Neural crest cell (in vitro differentiated cells): Measurements from ENCODE around the gene PHYHD1. TPM values are rescaled to one million over a fixed set of nuclear protein-coding genes. Genes with fewer than 3 reads are reported as not detected.
A peak's percentile ranks its signal among the peaks of the same experiment; 100 is the strongest.

ENCODE experiments used
- DNase-seq: peaks from one replicate; pipeline ENCODE4 v3.0.0; 2021; ENCODE audit warnings: low read depth, mixed read lengths, low spot score
- H3K27ac Mint-ChIP-seq: one replicate; pipeline ENCODE4 v1.8.0; 2021; ENCODE audit warnings: mild to moderate bottlenecking, mixed read lengths; ENCODE audit not compliant: unreplicated experiment
- H3K27me3 Mint-ChIP-seq: 2 replicates; pipeline ENCODE4 v1.8.0; 2021; ENCODE audit warnings: low read depth, mild to moderate bottlenecking, mixed read lengths
- H3K36me3 Mint-ChIP-seq: 2 replicates; pipeline ENCODE4 v1.8.0; 2021; ENCODE audit warnings: low read depth, mild to moderate bottlenecking, mixed read lengths
- H3K4me1 Mint-ChIP-seq: 2 replicates; pipeline ENCODE4 v1.8.0; 2021; ENCODE audit warnings: mixed read lengths
- H3K4me3 Mint-ChIP-seq: one replicate; pipeline ENCODE4 v1.8.0; 2021; ENCODE audit warnings: mild to moderate bottlenecking, mixed read lengths
- H3K9me3 Mint-ChIP-seq: 2 replicates; pipeline ENCODE4 v1.8.0; 2021; ENCODE audit warnings: mixed read lengths
- CTCF ChIP-seq: fragments of 200-600 bp; sonication (generic); conservative IDR thresholded peaks from 2 replicates; pipeline ENCODE4 v1.5.0; 2021; ENCODE audit warnings: antibody characterized with exemption, mild to moderate bottlenecking
- total RNA-seq: library from RNA; stranded (reverse); gene quantifications from 2 replicates; pipeline ENCODE4 v1.2.1, GENCODE V29; 2021

Gene PHYHD1
- total RNA-seq, 1 donor from 2014 or later: 5.0 TPM

- Mint-ChIP-seq H3K4me3 (no peak overlapping the region), H3K27ac (no peak overlapping the region), H3K27me3 (no peaks in the 10 kb centered on the region), H3K4me1 (no peaks in the 10 kb centered on the region), H3K9me3 (no peaks in the 10 kb centered on the region), H3K36me3 (peaks cover 29% of the 10 kb centered on the region)
- no peak for DNase-seq
- TF ChIP-seq CTCF: no peak
These were observed 58.3 kb downstream of the PHYHD1 start for GRCh38 chr9:128979111-128979510.

- Mint-ChIP-seq H3K27me3 (no peaks in the 10 kb centered on the region), H3K36me3 (peaks cover 32% of the 10 kb centered on the region), H3K4me1 (no peaks in the 10 kb centered on the region), H3K4me3 (no peak overlapping the region), H3K27ac (no peak overlapping the region), H3K9me3 (no peaks in the 10 kb centered on the region)
- TF ChIP-seq CTCF: no peak
- no peak for DNase-seq
These were observed 62.8 kb downstream of the PHYHD1 start for GRCh38 chr9:128983536-128983935.

- no peak for DNase-seq
These were observed 65.9 kb downstream of the PHYHD1 start for GRCh38 chr9:128986671-128987070.

GRCh38 chr9:128987805-128988204, 67.0 kb downstream of the PHYHD1 start:
- Mint-ChIP-seq H3K27ac (no peak overlapping the region), H3K36me3 (peaks cover 23% of the 10 kb centered on the region), H3K27me3 (no peaks in the 10 kb centered on the region), H3K9me3 (no peaks in the 10 kb centered on the region), H3K4me3 (no peak overlapping the region), H3K4me1 (no peaks in the 10 kb centered on the region)
- TF ChIP-seq CTCF: no peak
- no peak for DNase-seq

More at GRCh38 chr9:128986671-128987070, 65.9 kb downstream of the PHYHD1 start:
- Mint-ChIP-seq H3K27me3 (no peaks in the 10 kb centered on the region), H3K27ac (peak overlapping the region; percentile 14), H3K9me3 (no peaks in the 10 kb centered on the region), H3K4me1 (no peaks in the 10 kb centered on the region), H3K36me3 (peaks cover 29% of the 10 kb centered on the region), H3K4me3 (no peak overlapping the region)
- no peak for TF ChIP-seq CTCF

Other genes with a start within 250 kb of the PHYHD1 start
- 891 and 930 TPM in 2 replicates for gene SET, start 231.8 kb upstream of the PHYHD1 start, total RNA-seq
- gene PKN3, start 218.5 kb upstream of the PHYHD1 start, total RNA-seq: 28.0 and 30.0 TPM in 2 replicates
- 15.1 and 15.7 TPM in 2 replicates for gene ZDHHC12, start 196.9 kb upstream of the PHYHD1 start, total RNA-seq
- gene ZER1, start 149.1 kb upstream of the PHYHD1 start, total RNA-seq: 19.1 and 19.3 TPM in 2 replicates
- gene TBC1D13, start 133.7 kb upstream of the PHYHD1 start, total RNA-seq: 28.9 and 32.3 TPM in 2 replicates
- 21.9 and 23.7 TPM in 2 replicates for gene ENDOG, start 102.5 kb upstream of the PHYHD1 start, total RNA-seq
- gene SPOUT1, start 91.2 kb upstream of the PHYHD1 start, total RNA-seq: 66.7 and 66.8 TPM in 2 replicates
- 17.7 and 17.9 TPM in 2 replicates for gene KYAT1, start 39.0 kb upstream of the PHYHD1 start, total RNA-seq
- 48.5 and 49.7 TPM in 2 replicates for gene LRRC8A, start 38.8 kb upstream of the PHYHD1 start, total RNA-seq
- gene DOLK, start 26.6 kb downstream of the PHYHD1 start, total RNA-seq: 20.7 and 21.1 TPM in 2 replicates
- 128 TPM in 2 replicates for gene NUP188, start 26.7 kb downstream of the PHYHD1 start, total RNA-seq
- 71.7 and 76.1 TPM in 2 replicates for gene SH3GLB2, start 107.3 kb downstream of the PHYHD1 start, total RNA-seq
- gene MIGA2, start 115.6 kb downstream of the PHYHD1 start, total RNA-seq: 34.4 and 38.3 TPM in 2 replicates
- 43.1 and 43.9 TPM in 2 replicates for gene DOLPP1, start 160.1 kb downstream of the PHYHD1 start, total RNA-seq
- gene CRAT, start 189.8 kb downstream of the PHYHD1 start, total RNA-seq: 24.9 and 26.0 TPM in 2 replicates
- 136 and 144 TPM in 2 replicates for gene PTPA, start 190.4 kb downstream of the PHYHD1 start, total RNA-seq